GM19328 (cell line): Measurements from ENCODE around the gene CDC20B.
"Not testable (repeated sequence)": the region's sequence is repeated elsewhere in the genome, so short reads cannot be mapped to it uniquely, and the experiment has no call there.

ENCODE experiments used
- ATAC-seq: cut with Tn5 transposase; IDR thresholded peaks from one replicate; pipeline ENCODE4 v1.9.1; 2021; ENCODE audit warnings: mild to moderate bottlenecking, moderate library complexity; ENCODE audit not compliant: unreplicated experiment

The CDC20B gene

GRCh38 chr5:55104946-55105701 lies 67.9 kb downstream of the CDC20B start:
- ATAC-seq, result no peak

- no peak for ATAC-seq
These were observed 68.8 kb downstream of the CDC20B start for GRCh38 chr5:55104036-55104772.

GRCh38 chr5:55102348-55102747 lies 70.6 kb downstream of the CDC20B start, which contains the start of gene GZMA:
Gene GZMA (plus strand): TSS chr5:55102646. CDS start chr5:55102683, 37 bp downstream.
- no peak for ATAC-seq

- no peak for ATAC-seq
These were observed 71.3 kb downstream of the CDC20B start for GRCh38 chr5:55101556-55102276.

GRCh38 chr5:55101148-55101547 lies 71.8 kb downstream of the CDC20B start:
- not testable (repeated sequence) for ATAC-seq

GRCh38 chr5:55096861-55097260 lies 76.1 kb downstream of the CDC20B start:
- no peak for ATAC-seq

GRCh38 chr5:55096182-55096581 lies 76.8 kb downstream of the CDC20B start:
- ATAC-seq, result no peak

GRCh38 chr5:55091011-55091410 lies 82.0 kb downstream of the CDC20B start:
- not testable (repeated sequence) for ATAC-seq

GRCh38 chr5:55089301-55089700 lies 83.7 kb downstream of the CDC20B start:
- not testable (repeated sequence) for ATAC-seq

- ATAC-seq, result no peak
These were observed 91.4 kb downstream of the CDC20B start for GRCh38 chr5:55081541-55081940.

- no peak for ATAC-seq
These were observed 99.8 kb downstream of the CDC20B start for GRCh38 chr5:55073211-55073610.

GRCh38 chr5:55072666-55073065 lies 100.3 kb downstream of the CDC20B start:
- no peak for ATAC-seq

GRCh38 chr5:55071413-55071812 lies 101.6 kb downstream of the CDC20B start:
- ATAC-seq, result no peak

- ATAC-seq, result no peak
These were observed 102.0 kb downstream of the CDC20B start for GRCh38 chr5:55070968-55071367.

- no peak for ATAC-seq
These were observed 106.7 kb downstream of the CDC20B start for GRCh38 chr5:55066277-55066676.

GRCh38 chr5:55064523-55064922 lies 108.5 kb downstream of the CDC20B start:
- no peak for ATAC-seq

- no peak for ATAC-seq
These were observed 109.1 kb downstream of the CDC20B start for GRCh38 chr5:55063899-55064298.

GRCh38 chr5:55063220-55063863 lies 109.6 kb downstream of the CDC20B start:
- ATAC-seq, result no peak
